ENCODE measurements around the gene B3GNT5.

The B3GNT5 gene

GRCh38 chr3:183307749-183308148 lies 54.7 kb downstream of the B3GNT5 start:
- DNase-seq, result no peak
- in situ Hi-C loops (cut with HindIII; ENCODE audit: low pct_ligation_motif_present, low pct_unique_long_range_greater_than_20kb, low sequenced_read_pairs), result no loop called here

- DNase-seq, result no peak
- in situ Hi-C loops (cut with HindIII; ENCODE audit: low pct_ligation_motif_present, low pct_unique_long_range_greater_than_20kb, low sequenced_read_pairs), result no loop called here
Measured at GRCh38 chr3:183308751-183309150, 55.7 kb downstream of the B3GNT5 start.

- in situ Hi-C loops (cut with HindIII; ENCODE audit: low pct_ligation_motif_present, low pct_unique_long_range_greater_than_20kb, low sequenced_read_pairs), result no loop called here
- no peak for DNase-seq
Measured at GRCh38 chr3:183309276-183309675, 56.2 kb downstream of the B3GNT5 start.

GRCh38 chr3:183310936-183311335 lies 57.9 kb downstream of the B3GNT5 start:
- DNase-seq, result no peak
- in situ Hi-C loops (cut with HindIII; ENCODE audit: low pct_ligation_motif_present, low pct_unique_long_range_greater_than_20kb, low sequenced_read_pairs), result no loop called here

DNA sequence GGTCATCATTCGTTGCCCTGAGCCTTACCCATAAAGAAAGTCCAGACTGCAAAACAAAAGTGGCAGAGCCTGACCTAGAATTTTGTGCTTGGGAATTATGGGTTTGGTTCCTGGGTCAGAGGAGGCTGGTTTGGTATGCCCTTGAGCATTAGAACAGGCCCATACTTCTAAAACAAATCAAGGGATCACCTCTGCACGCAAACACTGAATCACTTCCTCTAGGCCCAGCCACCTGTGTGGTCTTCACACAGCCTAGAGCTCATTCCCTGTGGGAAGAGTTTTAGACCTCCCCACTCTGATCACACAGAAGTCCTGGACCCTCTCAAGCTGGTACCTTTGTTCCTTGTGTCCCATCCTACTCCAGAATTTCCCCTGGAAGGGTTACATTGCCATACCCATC lies 59.4 kb downstream of the B3GNT5 start:
- DNase-seq, result no peak
- in situ Hi-C loops (cut with HindIII; ENCODE audit: low pct_ligation_motif_present, low pct_unique_long_range_greater_than_20kb, low sequenced_read_pairs), result no loop called here

GRCh38 chr3:183313351-183313750 lies 60.3 kb downstream of the B3GNT5 start:
- no peak for DNase-seq
- in situ Hi-C loops (cut with HindIII; ENCODE audit: low pct_ligation_motif_present, low pct_unique_long_range_greater_than_20kb, low sequenced_read_pairs), result no loop called here

- no peak for DNase-seq
Measured at GRCh38 chr3:183313764-183314163, 60.7 kb downstream of the B3GNT5 start.

DNA sequence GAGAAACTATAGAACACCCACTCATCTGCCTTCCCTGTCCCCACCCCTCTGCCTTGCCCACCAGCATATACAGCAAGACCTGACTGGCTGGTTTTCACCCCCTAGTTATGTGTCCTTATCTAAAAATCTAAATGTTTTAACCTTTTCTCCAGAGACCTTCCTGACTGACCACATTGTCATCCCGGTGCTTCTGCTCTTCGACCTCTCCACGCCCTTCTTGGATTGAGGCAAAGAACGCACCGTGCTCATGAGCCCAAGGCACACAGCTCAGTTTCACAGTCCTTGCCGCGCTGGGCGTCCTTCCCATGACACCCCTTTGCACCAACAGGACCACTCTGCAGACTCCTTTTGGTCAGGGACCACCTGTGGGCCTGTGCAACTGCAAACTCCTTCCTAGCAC lies 62.7 kb downstream of the B3GNT5 start:
- in situ Hi-C loops (cut with HindIII; ENCODE audit: low pct_ligation_motif_present, low pct_unique_long_range_greater_than_20kb, low sequenced_read_pairs), result no loop called here
- no peak for DNase-seq

More at GRCh38 chr3:183313764-183314163, 60.7 kb downstream of the B3GNT5 start:
- in situ Hi-C loops (cut with HindIII; ENCODE audit: low pct_ligation_motif_present, low pct_unique_long_range_greater_than_20kb, low sequenced_read_pairs), result no loop called here

DNA sequence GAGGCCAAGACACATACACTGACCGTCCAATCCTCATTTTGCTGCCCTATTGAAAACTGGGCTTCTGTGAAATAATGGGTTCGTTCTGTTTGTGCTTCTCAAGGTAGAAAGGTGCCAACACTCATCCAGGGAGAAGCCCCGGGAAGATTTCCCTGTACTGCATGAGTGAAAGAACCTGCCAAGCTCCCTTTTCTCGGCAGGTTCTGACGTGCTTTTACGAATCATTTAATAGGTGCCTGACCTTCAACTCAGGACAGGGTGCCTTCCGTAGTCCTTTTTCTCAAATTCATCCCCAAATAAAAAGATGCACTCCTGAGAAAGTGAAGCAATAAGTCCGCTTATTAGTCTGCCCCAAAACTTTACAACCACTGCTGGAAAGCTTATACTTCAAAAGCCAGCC lies 64.2 kb downstream of the B3GNT5 start:
- DNase-seq, result no peak
- in situ Hi-C loops (cut with HindIII; ENCODE audit: low pct_ligation_motif_present, low pct_unique_long_range_greater_than_20kb, low sequenced_read_pairs), result no loop called here

DNA sequence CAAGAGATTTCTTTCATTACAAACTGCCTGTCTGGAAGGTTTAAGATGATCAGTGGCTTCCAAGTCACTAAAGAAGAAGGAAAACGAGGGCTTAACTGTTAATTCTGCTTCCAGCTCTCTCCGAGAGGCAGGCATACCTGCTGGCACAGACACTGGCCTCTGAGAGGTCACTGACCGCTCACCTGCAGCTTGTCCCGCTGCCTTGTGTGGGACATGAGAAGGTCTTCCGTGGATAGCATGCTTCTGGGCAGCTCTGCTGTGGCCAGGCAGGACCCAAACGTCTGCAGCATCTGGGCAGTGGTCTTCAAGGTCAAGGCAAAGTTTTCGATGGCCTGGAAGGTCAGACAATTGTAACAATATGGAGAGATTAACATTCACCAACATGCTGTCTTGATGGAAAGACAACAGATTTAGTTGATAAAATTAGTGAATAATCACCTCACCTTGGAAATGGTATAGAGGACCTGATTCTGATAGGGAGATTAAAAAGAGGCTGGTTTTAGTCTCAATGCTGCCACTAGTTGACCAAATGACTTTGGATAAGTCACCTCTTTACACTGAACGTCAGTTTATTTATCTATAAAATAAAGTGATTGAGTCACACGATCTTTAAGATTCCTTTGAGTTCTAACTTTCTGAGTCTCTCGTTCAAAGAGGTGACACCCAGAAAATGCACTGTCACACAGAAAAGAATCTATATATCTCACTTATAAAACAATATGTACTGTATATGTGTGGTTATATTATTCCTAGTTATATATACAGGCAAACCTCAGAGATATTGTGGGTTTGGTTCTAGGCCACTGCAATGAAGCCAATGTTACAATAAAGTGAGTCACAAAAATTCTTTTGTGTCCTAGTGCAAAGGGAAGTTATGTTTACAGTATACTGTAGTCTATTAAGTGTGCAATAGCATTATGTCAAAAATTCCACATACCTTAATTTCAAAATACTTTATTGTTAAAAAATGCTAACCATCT lies 65.1 kb downstream of the B3GNT5 start:
- in situ Hi-C loops (cut with HindIII; ENCODE audit: low pct_ligation_motif_present, low pct_unique_long_range_greater_than_20kb, low sequenced_read_pairs), result no loop called here
- no peak for DNase-seq

- in situ Hi-C loops (cut with HindIII; ENCODE audit: low pct_ligation_motif_present, low pct_unique_long_range_greater_than_20kb, low sequenced_read_pairs), result no loop called here
- no peak for DNase-seq
Measured at GRCh38 chr3:183318877-183319276, 65.8 kb downstream of the B3GNT5 start.

DNA sequence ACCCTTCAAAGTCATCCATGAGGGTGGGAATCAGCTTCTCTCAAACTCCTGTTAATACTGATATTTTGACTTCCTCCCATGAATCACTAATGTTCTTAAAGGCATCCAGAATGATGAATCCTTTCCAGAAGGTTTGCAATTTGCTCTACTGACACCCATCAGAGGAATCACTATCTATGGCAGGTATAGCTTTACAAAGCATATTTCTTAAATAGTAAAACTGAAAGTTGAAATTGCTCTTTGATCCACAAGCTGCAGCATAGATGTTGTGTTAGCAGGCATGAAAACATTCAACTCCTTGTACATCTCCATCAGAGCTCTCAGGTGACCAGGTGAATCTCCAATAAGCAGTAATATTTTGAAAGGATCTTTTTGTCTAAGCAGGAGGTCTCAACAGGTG lies 66.3 kb downstream of the B3GNT5 start:
- DNase-seq, result no peak
- in situ Hi-C loops (cut with HindIII; ENCODE audit: low pct_ligation_motif_present, low pct_unique_long_range_greater_than_20kb, low sequenced_read_pairs), result no loop called here
